ENCODE results near the gene DGKH. TPM values are rescaled to one million over a fixed set of nuclear protein-coding genes. Genes with fewer than 3 reads are reported as not detected.

DGKH gene
- polyA plus RNA-seq, 1 donor from 2014 or later = 3.5 TPM

DNA sequence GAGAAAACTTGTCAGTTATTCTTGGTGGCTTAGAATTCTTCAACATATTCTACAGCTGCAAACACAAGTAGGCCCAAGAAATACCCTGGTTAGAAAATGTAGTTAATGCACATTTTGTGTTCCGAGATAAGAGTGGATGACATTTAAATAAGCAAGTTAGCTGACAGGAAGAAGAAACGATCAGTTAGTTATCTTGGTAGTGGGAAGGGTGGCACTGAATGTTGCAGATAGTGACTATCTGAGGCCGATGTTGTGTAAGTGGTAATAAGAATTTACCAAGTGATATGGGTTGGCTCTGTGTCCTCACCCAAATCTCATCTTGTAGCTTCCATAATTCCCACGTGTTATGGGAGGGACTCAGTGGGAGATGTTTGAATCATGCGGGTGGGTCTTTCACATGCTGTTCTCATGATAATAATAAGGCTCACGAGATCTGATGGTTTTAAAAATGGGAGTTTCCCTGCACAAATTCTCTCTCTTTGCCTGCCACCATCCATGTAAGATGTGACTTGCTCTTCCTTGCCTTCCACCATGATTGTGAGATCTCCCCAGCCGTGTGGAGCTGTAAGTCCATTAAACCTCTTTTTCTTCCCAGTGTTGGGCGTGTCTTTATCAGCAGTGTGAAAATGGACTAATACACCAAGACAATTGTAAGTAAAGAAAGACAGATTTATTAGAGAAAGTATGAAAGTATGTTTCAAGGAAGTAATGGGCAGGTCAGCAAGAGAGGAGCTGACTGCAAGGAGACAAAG, 212.6 kb downstream of the DGKH start:
- Histone ChIP-seq H3K4me3 (ENCODE audit: low read length) (no peak overlapping the region), H3K36me3 (ENCODE audit: insufficient read depth, low read length) (no peaks in the 10 kb centered on the region), H3K79me2 (replicated peaks; ENCODE audit: insufficient read depth, low read length) (no peaks in the 10 kb centered on the region)

DNA sequence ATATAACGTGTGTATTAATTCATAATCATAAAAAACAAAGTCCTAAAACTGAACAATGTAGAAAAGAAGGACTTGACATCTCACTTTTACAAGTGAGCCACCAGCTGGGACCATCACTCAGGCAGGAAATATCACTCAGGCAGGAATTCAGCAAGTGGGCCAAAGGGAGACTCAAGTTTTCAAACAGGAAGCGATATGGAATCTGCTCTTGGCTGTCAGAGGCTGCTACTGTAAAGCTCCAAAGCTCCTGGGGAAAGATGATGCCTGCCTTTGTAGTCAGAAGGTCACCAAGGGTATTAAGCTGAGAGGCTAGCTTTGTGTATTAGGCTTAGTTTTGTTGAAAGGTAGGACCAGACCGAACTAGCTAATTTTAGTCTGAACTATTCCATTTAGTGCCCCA, 218.0 kb downstream of the DGKH start:
- Histone ChIP-seq H3K79me2 (replicated peaks; ENCODE audit: insufficient read depth, low read length) (no peaks in the 10 kb centered on the region), H3F3A (ENCODE audit: insufficient read depth, low read length, poor library complexity, severe bottlenecking) (no peaks in the 10 kb centered on the region), H3K27me3 (ENCODE audit: insufficient read depth, low read depth, low read length) (no peaks in the 10 kb centered on the region), H3K27ac (ENCODE audit: low read length) (no peak overlapping the region), H3K4me2 (ENCODE audit: low read length) (no peak overlapping the region), H4K20me1 (ENCODE audit: insufficient read depth) (no peaks in the 10 kb centered on the region), H3K9me3 (ENCODE audit: low read length) (no peaks in the 10 kb centered on the region), H3K4me3 (ENCODE audit: low read length) (no peak overlapping the region), H3K9ac (ENCODE audit: low read length) (no peak overlapping the region), H3K9me2 (ENCODE audit: insufficient read depth, low read length) (no peaks in the 10 kb centered on the region), H2AFZ (ENCODE audit: low read depth, low read length) (no peak overlapping the region), H3K36me3 (ENCODE audit: insufficient read depth, low read length) (no peaks in the 10 kb centered on the region)
- no peak for TF ChIP-seq EP300 (conservative IDR thresholded peaks at IDR 0.05; ENCODE audit: poor library complexity, severe bottlenecking)
- no peak for TF ChIP-seq POLR2AphosphoS5 (IDR thresholded peaks at IDR 0.05)
- TF ChIP-seq MXI1 (conservative IDR thresholded peaks at IDR 0.05; ENCODE audit: poor library complexity, severe bottlenecking) = no peak
- TF ChIP-seq, protein P1, sequence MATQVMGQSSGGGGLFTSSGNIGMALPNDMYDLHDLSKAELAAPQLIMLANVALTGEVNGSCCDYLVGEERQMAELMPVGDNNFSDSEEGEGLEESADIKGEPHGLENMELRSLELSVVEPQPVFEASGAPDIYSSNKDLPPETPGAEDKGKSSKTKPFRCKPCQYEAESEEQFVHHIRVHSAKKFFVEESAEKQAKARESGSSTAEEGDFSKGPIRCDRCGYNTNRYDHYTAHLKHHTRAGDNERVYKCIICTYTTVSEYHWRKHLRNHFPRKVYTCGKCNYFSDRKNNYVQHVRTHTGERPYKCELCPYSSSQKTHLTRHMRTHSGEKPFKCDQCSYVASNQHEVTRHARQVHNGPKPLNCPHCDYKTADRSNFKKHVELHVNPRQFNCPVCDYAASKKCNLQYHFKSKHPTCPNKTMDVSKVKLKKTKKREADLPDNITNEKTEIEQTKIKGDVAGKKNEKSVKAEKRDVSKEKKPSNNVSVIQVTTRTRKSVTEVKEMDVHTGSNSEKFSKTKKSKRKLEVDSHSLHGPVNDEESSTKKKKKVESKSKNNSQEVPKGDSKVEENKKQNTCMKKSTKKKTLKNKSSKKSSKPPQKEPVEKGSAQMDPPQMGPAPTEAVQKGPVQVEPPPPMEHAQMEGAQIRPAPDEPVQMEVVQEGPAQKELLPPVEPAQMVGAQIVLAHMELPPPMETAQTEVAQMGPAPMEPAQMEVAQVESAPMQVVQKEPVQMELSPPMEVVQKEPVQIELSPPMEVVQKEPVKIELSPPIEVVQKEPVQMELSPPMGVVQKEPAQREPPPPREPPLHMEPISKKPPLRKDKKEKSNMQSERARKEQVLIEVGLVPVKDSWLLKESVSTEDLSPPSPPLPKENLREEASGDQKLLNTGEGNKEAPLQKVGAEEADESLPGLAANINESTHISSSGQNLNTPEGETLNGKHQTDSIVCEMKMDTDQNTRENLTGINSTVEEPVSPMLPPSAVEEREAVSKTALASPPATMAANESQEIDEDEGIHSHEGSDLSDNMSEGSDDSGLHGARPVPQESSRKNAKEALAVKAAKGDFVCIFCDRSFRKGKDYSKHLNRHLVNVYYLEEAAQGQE (IDR thresholded peaks at IDR 0.05; ENCODE audit: borderline replicate concordance) = no peak
- no peak for TF ChIP-seq TAF1 (IDR thresholded peaks at IDR 0.05; ENCODE audit: low read depth)
- TF ChIP-seq RAD21 (conservative IDR thresholded peaks at IDR 0.05) = no peak

More for the DNA sequence above, 212.6 kb downstream of the DGKH start:
- TF ChIP-seq, protein P1 (IDR thresholded peaks at IDR 0.05; ENCODE audit: borderline replicate concordance) = no peak
- TF ChIP-seq TAF1 (IDR thresholded peaks at IDR 0.05; ENCODE audit: low read depth) (no peak), EZH2 (IDR thresholded peaks at IDR 0.05; ENCODE audit: borderline replicate concordance, insufficient read depth, low read length, poor library complexity, severe bottlenecking) (no peak), SMC3 (conservative IDR thresholded peaks at IDR 0.05; ENCODE audit: poor library complexity) (no peak)
- TF ChIP-seq, protein P2, sequence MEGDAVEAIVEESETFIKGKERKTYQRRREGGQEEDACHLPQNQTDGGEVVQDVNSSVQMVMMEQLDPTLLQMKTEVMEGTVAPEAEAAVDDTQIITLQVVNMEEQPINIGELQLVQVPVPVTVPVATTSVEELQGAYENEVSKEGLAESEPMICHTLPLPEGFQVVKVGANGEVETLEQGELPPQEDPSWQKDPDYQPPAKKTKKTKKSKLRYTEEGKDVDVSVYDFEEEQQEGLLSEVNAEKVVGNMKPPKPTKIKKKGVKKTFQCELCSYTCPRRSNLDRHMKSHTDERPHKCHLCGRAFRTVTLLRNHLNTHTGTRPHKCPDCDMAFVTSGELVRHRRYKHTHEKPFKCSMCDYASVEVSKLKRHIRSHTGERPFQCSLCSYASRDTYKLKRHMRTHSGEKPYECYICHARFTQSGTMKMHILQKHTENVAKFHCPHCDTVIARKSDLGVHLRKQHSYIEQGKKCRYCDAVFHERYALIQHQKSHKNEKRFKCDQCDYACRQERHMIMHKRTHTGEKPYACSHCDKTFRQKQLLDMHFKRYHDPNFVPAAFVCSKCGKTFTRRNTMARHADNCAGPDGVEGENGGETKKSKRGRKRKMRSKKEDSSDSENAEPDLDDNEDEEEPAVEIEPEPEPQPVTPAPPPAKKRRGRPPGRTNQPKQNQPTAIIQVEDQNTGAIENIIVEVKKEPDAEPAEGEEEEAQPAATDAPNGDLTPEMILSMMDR (IDR thresholded peaks at IDR 0.05; ENCODE audit: poor library complexity, severe bottlenecking) = no peak
- no peak overlapping the region for H3K27ac ChIP-seq (ENCODE audit: low read length)
- H3K9me2 ChIP-seq (ENCODE audit: insufficient read depth, low read length) = no peaks in the 10 kb centered on the region
- H2AFZ ChIP-seq (ENCODE audit: low read depth, low read length) = no peak overlapping the region
- H3F3A ChIP-seq (ENCODE audit: insufficient read depth, low read length, poor library complexity, severe bottlenecking) = no peaks in the 10 kb centered on the region
- H3K4me2 ChIP-seq (ENCODE audit: low read length) = no peak overlapping the region
- H3K9me3 ChIP-seq (ENCODE audit: low read length) = no peaks in the 10 kb centered on the region
- no peaks in the 10 kb centered on the region for H3K27me3 ChIP-seq (ENCODE audit: insufficient read depth, low read depth, low read length)
- H4K20me1 ChIP-seq (ENCODE audit: insufficient read depth) = no peaks in the 10 kb centered on the region
- H3K9ac ChIP-seq (ENCODE audit: low read length) = no peak overlapping the region

Measured in neural cell (in vitro differentiated cells).